Psoas muscle (tissue), 8 donors: ENCODE measurements around the gene HGD. TPM values are rescaled to one million over a fixed set of nuclear protein-coding genes. Genes with fewer than 3 reads are reported as not detected.

ENCODE experiments used
- ATAC-seq, 4 donors: fragments of 200-7000 bp; cut with Tn5 transposase; one replicate each; pipeline ENCODE4 v1.9.1; 2020; ENCODE audit warnings: moderate library complexity in 3 of 4, mild to moderate bottlenecking in 2 of 4
- DNase-seq, 2 donors: peaks; one replicate each; pipeline ENCODE4 v3.0.0-alpha.2; 2020
- H3K27ac ChIP-seq: fragments of 200-600 bp; one replicate; pipeline ENCODE4 v1.8.0; 2022
- H3K27me3 ChIP-seq, 3 donors: fragments of 200-600 bp in 1 of 3; one replicate each; pipeline versions ENCODE4 v1.6.1 to v1.8.0; 2013 to 2022; ENCODE audit warnings: low read length in 2 of 3, mild to moderate bottlenecking in 2 of 3, moderate library complexity in 1 of 3; ENCODE audit not compliant: insufficient read depth in 3 of 3
- H3K36me3 ChIP-seq, 2 donors: fragments of 200-600 bp in 1 of 2; one replicate each; pipeline versions ENCODE4 v1.6.1 to v1.8.0; 2013 to 2022; ENCODE audit warnings: low read depth in 1 of 2, mild to moderate bottlenecking in 1 of 2, moderate library complexity in 1 of 2; ENCODE audit not compliant: insufficient read depth in 1 of 2
- H3K4me1 ChIP-seq: fragments of 200-600 bp; one replicate; pipeline ENCODE4 v1.8.0; 2022
- H3K4me3 ChIP-seq: fragments of 200-600 bp; one replicate; pipeline ENCODE4 v1.8.0; 2022; ENCODE audit warnings: mild to moderate bottlenecking
- H3K9me3 ChIP-seq: fragments of 200-600 bp; one replicate; pipeline ENCODE4 v1.8.0; 2022
- WGBS, 3 donors: extraction: QIAGEN DNeasy Blood & Tissue Kit; methylation state at CpG; one replicate each; pipeline versions ENCODE4 v1.1.6 to v1.1.7; 2013; 5-methylcytosine and 5-hydroxymethylcytosine counted together
- intact Hi-C, 2 donors: fragments of 100-400 bp; cut with DNase I; formaldehyde crosslinking; loops; one replicate each; pipeline versions ENCODE4 v1.11.0 to v1.14.2; 2022
- polyA plus RNA-seq, 3 donors: library from polyadenylated mRNA; stranded (reverse); fragments of 200-250 nt; gene quantifications; one replicate each; pipeline ENCODE4 v1.2.3, GENCODE V29; 2013
- total RNA-seq, 4 donors: library from RNA; stranded (reverse); fragmentation: NEBNext Ultra II Directional in 2 of 4; extraction: Animal tissue kit (Norgen Biotek cat#: 25700) in 2 of 4; gene quantifications; one replicate each; pipeline versions ENCODE4 v1.2.1 to v1.2.4, GENCODE V29; 2021 to 2023
- TF ChIP-seq, protein P1 (sequence below): fragments of 200-600 bp; IDR thresholded peaks from one replicate; pipeline ENCODE4 v1.8.0; 2022; ENCODE audit warnings: antibody characterized with exemption
- donor health status: healthy with polysubstance abuse.
- donor health status: DM: no; HTN: no; CAD: no; lungs with moderate emphysema.
- donor health status: Bipolar disorder and iron deficiency.
- donor health status: healthy.
- donor health status: DM: yes; HTN: yes; CAD: no.
- donor health status: DM: no; HTN: no; CAD: no.
- donor health status: DM: no; HTN: no; CAD: no.
- donor health status: DM: yes; HTN: yes; CAD: no.

Gene HGD
- total and polyA plus RNA-seq, 7 donors = 0.09 to 0.46 (median 0.40) TPM; not detected in 2

DNA sequence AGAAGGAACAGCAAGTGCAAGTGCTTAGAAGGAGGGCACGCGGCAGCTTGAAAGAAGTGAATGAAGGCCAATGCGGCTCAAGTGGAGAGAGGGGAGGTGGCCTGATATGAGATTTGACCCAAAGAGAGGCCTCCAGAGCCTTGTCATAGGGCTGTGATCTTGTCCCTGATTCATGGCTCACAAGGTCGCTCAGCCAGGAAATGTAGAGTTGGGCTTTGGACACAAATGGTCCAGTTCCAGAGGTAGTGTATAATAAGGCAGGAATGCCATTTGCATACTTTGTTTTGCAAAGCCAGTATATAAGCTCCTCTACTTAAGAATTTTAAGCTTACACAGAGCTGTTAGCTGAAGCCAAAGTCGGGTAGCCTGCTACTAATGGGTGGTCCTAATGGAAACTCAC lies 33.7 kb downstream of the HGD start:
- Histone ChIP-seq H3K4me3 (no peak overlapping the region), H3K27ac (no peak overlapping the region), H3K4me1 (no peaks in the 10 kb centered on the region), H3K27me3 (no peaks in the 10 kb centered on the region), H3K36me3 (no peaks in the 10 kb centered on the region), H3K9me3 (no peaks in the 10 kb centered on the region)
- ATAC-seq (no peak), DNase-seq (no peak)
- intact Hi-C loops = no loop called here
- 81 to 89% (median 84%) methylated on average over 5 of the region's 5 CpGs for WGBS, 3 donors
- TF ChIP-seq, protein P1, sequence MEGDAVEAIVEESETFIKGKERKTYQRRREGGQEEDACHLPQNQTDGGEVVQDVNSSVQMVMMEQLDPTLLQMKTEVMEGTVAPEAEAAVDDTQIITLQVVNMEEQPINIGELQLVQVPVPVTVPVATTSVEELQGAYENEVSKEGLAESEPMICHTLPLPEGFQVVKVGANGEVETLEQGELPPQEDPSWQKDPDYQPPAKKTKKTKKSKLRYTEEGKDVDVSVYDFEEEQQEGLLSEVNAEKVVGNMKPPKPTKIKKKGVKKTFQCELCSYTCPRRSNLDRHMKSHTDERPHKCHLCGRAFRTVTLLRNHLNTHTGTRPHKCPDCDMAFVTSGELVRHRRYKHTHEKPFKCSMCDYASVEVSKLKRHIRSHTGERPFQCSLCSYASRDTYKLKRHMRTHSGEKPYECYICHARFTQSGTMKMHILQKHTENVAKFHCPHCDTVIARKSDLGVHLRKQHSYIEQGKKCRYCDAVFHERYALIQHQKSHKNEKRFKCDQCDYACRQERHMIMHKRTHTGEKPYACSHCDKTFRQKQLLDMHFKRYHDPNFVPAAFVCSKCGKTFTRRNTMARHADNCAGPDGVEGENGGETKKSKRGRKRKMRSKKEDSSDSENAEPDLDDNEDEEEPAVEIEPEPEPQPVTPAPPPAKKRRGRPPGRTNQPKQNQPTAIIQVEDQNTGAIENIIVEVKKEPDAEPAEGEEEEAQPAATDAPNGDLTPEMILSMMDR = no peak

DNA sequence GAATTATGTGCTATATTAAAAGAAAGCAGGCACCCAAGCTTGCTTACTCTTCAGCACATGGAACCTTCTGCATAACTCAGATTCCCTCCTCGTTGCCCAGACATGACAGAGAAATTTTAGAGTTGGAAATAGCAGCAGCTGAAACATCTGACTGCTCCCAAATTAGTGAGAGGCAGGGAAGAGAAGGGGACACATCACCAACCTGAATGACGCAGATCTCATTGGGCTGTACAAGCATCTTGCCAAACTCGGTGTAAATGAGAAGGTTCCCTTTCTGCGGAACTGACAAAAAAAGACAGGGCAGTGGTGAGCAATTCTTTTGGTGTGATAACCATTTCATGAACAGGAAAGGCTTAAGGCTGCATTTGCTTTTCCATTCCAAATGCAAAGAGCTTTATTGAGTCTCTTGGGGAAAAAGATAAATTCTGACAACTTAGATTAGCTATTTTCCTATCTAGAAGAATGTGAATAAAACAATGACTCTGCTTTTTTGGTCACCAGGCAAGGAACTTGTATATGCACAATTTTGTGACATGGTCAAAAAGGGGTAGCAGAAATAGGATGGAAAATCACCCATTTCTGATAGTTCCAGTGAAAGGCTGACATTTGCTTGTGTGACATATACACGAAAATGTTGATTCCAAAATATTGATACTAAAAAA lies 35.1 kb downstream of the HGD start:
- no peak overlapping the region for H3K4me3 ChIP-seq
- no peaks in the 10 kb centered on the region for H3K9me3 ChIP-seq
- no peak for DNase-seq
- intact Hi-C loops = no loop called here
- H3K4me1 ChIP-seq = no peaks in the 10 kb centered on the region
- ATAC-seq = peak in 2 of 4 donors; percentile 35 to 67
- TF ChIP-seq, protein P1 = no peak
- H3K27ac ChIP-seq = no peak overlapping the region
- no peaks in the 10 kb centered on the region for H3K36me3 ChIP-seq
- H3K27me3 ChIP-seq = no peaks in the 10 kb centered on the region
- WGBS, 3 donors = 55 to 67% (median 57%) methylated on average over 5 of the region's 5 CpGs

DNA sequence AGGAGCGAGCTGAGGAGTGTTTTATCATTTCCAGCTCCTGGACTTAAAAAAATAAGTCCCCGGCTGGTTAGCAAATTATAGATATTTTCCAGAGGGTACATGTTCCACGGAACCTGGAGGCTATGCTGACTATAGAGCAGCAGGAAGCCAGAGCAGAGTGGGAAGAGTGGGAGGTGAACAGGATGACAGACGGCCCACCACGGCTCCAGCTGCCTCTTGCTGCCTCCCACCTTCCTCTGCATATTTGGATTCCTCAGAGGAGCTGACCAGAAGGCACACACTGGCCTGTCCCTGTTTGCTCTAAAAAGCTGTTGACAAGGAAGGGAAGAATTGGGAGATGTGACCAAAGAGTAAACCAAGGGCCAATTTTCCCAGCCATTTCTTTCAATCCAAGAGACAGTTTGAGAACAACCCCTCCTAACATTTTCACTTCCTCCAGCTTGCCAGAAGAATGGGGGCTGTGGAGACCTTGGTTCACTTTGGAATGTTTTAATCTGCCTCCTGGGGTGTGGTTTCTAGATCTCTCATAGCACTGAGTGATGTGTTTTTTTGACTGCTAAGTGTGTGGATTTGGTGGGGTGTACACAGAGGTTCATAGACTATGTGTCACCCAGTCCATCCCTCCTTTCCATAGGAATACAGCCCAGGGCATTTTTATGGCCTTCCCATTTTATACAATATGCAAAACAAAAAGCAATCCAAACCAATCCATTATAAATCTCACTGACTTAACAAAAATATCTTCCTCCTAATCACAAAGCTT lies 36.8 kb downstream of the HGD start:
- intact Hi-C loops = no loop called here

DNA sequence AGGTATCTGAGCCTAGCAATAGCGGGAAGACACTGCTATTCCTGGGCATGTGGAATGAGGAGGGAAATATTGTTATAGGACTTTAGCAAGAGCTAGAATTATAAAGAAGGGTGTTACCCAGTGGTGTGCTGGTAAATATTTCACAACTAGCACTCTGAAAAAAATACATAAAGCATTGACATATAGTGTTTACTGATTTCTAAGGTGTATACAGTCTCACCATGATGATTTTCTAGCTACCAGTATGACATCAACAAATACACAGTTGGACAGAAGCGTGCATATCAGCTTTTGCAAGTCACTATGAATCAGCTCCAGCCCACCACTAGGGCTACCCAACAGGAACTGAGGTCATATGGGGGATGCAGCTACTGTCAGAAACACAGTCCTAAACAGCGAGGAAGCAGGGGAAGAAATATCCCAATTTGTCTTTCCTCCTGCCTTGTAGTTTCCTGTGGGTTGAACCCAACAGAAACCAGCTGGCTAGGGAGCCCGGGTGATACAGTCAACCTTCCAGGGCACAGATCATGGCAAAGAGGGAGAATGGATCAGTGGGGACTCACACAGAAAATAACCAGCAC lies 39.6 kb downstream of the HGD start:
- no peaks in the 10 kb centered on the region for H3K27me3 ChIP-seq
- WGBS, 3 donors = 61 to 73% (median 71%) methylated on average over 4 of the region's 4 CpGs
- TF ChIP-seq, protein P1 = no peak
- H3K36me3 ChIP-seq = no peaks in the 10 kb centered on the region
- DNase-seq (no peak), ATAC-seq (no peak)
- no peak overlapping the region for H3K27ac ChIP-seq
- H3K4me3 ChIP-seq = no peak overlapping the region
- no peaks in the 10 kb centered on the region for H3K4me1 ChIP-seq
- no peaks in the 10 kb centered on the region for H3K9me3 ChIP-seq
- intact Hi-C loops = no loop called here

More for the DNA sequence above, 36.8 kb downstream of the HGD start:
- TF ChIP-seq, protein P1 = no peak
- Histone ChIP-seq H3K27me3 (no peaks in the 10 kb centered on the region), H3K9me3 (no peaks in the 10 kb centered on the region), H3K4me1 (no peaks in the 10 kb centered on the region), H3K36me3 (no peaks in the 10 kb centered on the region), H3K4me3 (no peak overlapping the region), H3K27ac (no peak overlapping the region)
- 34 to 47% (median 46%) methylated on average over 5 of the region's 5 CpGs for WGBS, 3 donors
- ATAC-seq (no peak), DNase-seq (no peak)
